ENCODE results near the gene GNG14.
"Not testable (repeated sequence)": the region's sequence is repeated elsewhere in the genome, so short reads cannot be mapped to it uniquely, and the experiment has no call there.

Gene GNG14

DNA sequence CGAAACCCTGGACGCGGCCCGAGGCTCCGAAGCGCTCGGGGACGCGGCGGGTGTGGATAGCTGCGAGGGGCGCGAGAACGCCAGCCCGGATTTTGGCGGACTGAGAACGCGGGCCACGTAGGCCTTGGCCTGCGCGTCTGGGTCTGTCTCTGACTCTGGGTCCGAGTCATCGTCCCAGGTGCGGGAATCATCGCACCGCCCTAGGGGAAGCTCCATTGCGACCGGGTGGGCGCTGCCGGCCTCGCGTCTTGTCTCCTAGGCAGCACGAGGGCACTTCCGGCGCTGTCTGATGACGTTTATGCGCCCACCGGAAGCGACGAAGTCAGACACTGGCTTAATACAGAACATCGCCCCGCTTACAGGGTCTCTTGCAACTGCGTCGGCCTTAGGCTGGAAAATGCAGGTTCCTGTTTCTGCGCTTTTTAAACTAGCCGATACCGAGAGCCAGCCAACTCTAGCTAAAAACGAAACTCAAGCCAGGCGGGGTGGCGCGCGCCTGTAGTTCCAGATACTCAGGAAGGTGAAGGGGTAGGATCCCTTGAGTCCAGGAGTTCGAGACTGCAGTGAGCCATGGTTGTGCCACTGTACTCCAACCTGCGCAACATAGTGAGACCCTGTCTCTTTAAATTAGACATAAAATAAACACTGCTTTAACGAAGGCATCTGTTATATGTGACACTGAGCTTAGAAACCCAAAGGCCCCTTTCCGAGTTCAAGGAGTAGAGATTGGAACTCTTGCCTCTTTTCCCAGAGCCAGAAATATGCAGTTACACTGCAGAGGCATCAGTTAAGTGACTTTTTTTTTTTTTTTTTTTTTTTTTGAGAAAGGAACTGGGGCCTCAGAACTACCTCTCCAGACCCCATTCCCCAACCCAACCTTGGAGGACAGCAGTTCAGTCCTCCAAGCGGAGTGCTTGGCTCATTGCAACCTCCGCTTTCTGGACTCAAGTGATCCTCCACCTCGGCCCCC lies 8.9 kb downstream of the GNG14 start, which contains the start of gene FBXW9:
Gene FBXW9 (minus strand): TSS at position 266 of the 970 bp plus-strand sequence. CDS start 50 bp downstream, at position 216.
- in situ Hi-C loops (cut with HindIII; ENCODE audit: low sequenced_read_pairs), result no loop called here

- in situ Hi-C loops (cut with HindIII; ENCODE audit: low sequenced_read_pairs), result not testable (repeated sequence)
These were observed 9.6 kb downstream of the GNG14 start for GRCh38 chr19:12697425-12697824.

DNA sequence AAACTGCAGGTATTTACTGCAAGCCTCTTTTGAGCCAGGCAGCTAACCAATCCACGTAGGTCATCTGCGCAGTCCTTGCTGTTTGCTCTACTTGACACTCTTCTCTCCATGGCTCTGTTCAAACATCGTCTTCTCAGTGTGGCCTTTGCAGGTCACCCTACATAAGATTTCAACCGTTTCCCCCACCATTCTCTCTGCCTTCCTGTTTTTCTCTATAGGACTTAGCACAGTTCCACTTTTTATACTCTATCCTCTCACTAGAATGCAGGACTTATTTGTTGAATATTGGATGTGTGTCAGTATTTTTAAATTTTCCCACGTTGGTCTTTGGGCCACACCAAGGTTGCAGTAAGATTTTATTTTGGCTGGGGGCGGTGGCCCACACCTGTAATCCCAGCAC lies 10.3 kb downstream of the GNG14 start:
- in situ Hi-C loops (cut with HindIII; ENCODE audit: low sequenced_read_pairs), result no loop called here

DNA sequence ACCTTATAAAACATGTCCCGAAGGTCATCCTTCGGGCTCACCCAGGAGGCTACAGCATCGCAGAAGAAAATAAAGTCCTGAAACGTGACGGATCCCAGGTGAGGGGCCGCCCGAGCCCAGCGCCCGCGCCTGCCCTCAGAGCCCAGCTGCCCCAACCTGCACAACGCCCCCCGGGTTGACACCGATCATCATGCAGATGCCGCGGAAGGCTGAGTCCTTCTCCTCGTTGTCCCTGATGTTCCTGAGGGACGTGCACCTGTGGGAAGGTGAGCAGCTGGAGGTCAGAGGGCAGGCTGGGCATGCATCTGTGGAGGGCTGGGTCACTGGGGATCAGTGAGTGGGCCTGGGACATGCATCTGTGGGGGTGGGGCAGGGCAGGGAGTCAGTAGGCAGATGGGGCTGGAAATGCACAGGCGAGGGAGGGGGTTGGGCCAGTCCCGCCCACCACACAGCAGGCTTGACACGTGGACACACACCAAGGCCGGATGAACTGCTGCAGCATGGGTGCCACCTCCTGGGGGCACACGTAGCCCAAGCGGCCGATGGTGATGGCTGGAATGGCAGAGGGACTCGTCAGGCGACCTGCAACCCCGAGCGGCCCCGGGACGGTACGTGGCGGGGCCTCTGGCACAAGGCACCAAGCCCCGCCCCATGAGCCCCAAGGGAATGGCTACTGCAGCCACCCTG lies 13.9 kb downstream of the GNG14 start:
- in situ Hi-C loops (cut with HindIII; ENCODE audit: low sequenced_read_pairs), result no loop called here

DNA sequence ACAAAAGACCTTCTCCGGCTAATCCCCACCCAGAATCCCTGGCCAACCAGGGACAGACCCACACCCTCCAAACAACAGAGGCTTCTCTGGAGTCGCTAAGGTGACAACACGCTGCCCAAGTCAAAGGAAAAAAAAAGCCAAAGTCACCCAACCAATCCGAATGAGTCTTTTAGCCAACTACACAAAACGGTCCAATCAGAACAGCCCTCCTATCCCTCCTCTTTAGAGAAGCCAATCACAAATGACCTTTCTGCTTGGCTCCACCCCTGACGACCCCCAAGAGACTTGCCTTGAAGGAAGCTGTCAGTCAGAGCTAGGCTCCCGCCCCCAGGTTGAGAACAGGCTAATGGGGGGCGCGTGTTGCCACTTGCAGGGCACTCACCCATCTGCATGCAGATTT lies 15.2 kb downstream of the GNG14 start:
- in situ Hi-C loops (cut with HindIII; ENCODE audit: low sequenced_read_pairs), result no loop called here

DNA sequence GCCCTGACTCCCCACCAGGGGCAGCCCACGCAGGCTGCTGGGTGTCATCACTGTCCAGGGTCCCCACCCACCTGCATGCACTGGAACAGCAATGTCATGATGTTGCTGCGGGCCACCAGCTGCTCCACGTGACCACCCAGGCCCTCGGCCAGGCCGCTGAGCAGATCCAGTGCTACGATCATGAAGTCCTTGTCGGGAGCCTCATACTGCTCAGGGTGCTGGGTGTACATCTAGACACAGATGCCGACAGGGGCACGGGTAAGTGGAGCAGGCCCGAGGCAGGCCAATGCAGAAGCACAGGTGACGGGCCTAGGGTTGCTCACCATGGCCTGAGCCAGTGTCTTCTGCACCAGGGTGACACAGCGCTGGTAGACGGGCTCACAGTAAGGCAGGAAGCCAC lies 17.4 kb downstream of the GNG14 start:
- in situ Hi-C loops (cut with HindIII; ENCODE audit: low sequenced_read_pairs), result no loop called here

GRCh38 chr19:12705654-12706331 lies 18.0 kb downstream of the GNG14 start:
- in situ Hi-C loops (cut with HindIII; ENCODE audit: low sequenced_read_pairs), result no loop called here

DNA sequence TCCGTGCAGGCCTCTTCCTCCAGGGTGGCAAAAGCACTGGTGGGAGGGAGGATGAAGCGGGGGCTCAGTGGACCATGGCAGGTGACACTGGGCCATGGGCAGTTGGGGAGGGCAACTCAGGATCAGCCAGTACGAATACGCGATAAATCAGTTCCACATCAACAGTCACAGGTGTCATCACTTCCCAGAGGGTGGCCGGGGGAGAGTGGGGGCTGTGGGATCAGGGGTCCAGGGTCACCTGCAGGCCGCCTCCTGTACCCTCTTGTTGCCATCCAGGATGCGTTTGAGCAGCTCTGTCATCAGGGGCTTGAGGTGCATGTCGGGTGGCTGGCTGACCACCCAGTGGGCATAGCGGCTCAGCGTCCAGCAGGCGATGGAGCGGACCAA lies 18.5 kb downstream of the GNG14 start:
- in situ Hi-C loops (cut with HindIII; ENCODE audit: low sequenced_read_pairs), result no loop called here

DNA sequence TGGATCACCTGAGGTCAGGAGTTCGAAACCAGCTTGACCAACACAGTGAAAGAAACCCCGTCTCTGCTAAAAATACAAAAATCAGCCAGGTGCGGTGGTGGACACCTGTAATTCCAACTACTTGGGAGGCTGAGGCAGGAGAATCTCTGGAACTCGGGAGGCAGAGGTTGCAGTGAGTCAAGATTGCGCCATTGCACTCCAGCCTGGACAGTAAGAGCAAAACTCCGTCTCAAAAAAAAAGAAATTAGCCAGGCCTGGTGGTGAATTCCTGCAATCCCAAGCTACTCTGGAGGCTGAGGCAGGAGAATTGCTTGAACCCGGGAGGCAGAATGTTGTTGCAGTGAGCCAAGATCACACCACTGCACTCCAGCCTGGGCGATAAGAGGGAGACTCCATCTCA lies 20.8 kb downstream of the GNG14 start:
- in situ Hi-C loops (cut with HindIII; ENCODE audit: low sequenced_read_pairs), result no loop called here

GRCh38 chr19:12711187-12711586 lies 23.4 kb downstream of the GNG14 start:
- in situ Hi-C loops (cut with HindIII; ENCODE audit: low sequenced_read_pairs), result no loop called here

- in situ Hi-C loops (cut with HindIII; ENCODE audit: low sequenced_read_pairs), result not testable (repeated sequence)
These were observed 24.3 kb downstream of the GNG14 start for GRCh38 chr19:12712077-12712476.

DNA sequence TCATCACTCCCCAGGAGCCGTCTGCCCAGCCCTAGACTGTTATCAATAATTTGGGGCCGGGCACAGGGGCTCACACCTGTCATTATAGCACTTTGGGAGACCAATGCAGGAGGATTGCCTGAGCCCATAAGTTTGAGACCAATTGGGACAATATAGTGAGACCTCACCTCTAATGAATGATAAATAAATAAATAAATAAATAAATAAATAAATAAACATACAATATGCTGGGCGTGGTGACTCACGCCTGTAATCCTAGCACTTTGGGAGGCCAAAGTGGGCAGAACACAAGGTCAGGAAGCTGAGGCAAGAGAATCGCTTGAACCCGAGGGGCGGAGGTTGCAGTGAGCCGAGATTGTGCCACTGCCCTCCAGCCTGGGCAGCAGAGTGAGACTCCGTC lies 25.5 kb downstream of the GNG14 start:
- in situ Hi-C loops (cut with HindIII; ENCODE audit: low sequenced_read_pairs), result not testable (repeated sequence)

DNA sequence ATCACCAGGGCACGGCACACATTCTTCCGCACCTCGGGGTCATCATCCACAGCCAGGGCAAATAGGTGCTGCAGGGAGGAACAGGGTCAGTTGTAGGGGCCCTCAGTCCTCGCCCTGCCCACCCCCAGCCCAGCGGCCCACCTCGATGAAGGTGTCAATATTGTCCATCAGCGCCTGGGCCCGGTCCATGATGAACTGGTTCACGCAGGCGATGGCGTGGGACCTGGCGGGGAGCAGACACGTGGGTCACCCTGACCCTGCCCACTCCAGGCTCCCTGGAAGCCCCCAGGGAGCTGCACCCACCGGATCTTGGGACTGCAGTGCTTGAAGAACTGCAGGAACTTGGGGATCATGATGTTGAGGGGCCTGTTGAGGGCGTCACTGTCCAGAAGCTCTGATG lies 27.3 kb downstream of the GNG14 start:
- in situ Hi-C loops (cut with HindIII; ENCODE audit: low sequenced_read_pairs), result no loop called here

GRCh38 chr19:12715929-12716328 lies 28.1 kb downstream of the GNG14 start:
- in situ Hi-C loops (cut with HindIII; ENCODE audit: low sequenced_read_pairs), result no loop called here

DNA sequence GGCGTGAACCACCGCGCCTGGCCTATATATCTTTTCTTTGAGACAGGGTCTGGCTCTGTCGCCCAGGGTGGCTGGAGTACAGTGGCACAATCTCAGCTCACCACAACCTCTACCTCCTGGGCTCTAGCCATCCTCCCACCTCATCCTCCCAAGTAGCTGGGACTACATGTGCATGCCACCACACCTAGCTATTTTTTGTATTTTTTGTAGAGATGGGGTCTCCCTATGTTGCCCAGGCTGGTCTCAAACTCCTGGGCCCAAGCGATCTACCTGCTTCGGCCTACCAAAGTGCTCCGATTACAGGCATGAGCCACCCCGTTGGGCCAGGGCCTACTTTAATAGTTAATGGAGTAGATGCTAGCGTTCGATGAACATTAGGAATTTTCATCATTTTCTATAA lies 32.5 kb downstream of the GNG14 start:
- in situ Hi-C loops (cut with HindIII; ENCODE audit: low sequenced_read_pairs), result no loop called here

GRCh38 chr19:12720851-12721655 lies 33.3 kb downstream of the GNG14 start:
- in situ Hi-C loops (cut with HindIII; ENCODE audit: low sequenced_read_pairs), result no loop called here

- in situ Hi-C loops (cut with HindIII; ENCODE audit: low sequenced_read_pairs), result no loop called here
These were observed 34.1 kb downstream of the GNG14 start for GRCh38 chr19:12721656-12722565.

- in situ Hi-C loops (cut with HindIII; ENCODE audit: low sequenced_read_pairs), result no loop called here
These were observed 35.0 kb downstream of the GNG14 start for GRCh38 chr19:12722566-12723380.

GRCh38 chr19:12723381-12723640 lies 35.5 kb downstream of the GNG14 start:
- in situ Hi-C loops (cut with HindIII; ENCODE audit: low sequenced_read_pairs), result no loop called here
